Endothelial cell of umbilical vein (primary cell): ENCODE data around the gene EPHA10. TPM values are rescaled to one million over a fixed set of nuclear protein-coding genes. Genes with fewer than 3 reads are reported as not detected.

ENCODE experiments used
- BruUV-seq: library from RNA; stranded (reverse); fragments of 400-500 nt; replicated peaks from 2 replicates; lab custom pipeline; 2021; lab: Mats Ljungman, UMichigan
- CTCF ChIA-PET: fragments of 300-600, 350-600 bp; sonication (Branson Sonifier 250); formaldehyde crosslinking; loops from one replicate; lab custom pipeline; 2021; ENCODE audit warnings: antibody characterized with exemption, inconsistent platforms; lab: Charles Lee
- POLR2A ChIA-PET: fragments of 300-600, 350-600 bp; sonication (Branson Sonifier 250); formaldehyde crosslinking; loops from one replicate; lab custom pipeline; 2021; ENCODE audit warnings: antibody characterized with exemption, inconsistent platforms; lab: Charles Lee
- DNase-seq: peaks from one replicate; pipeline ENCODE4 v3.0.0-alpha.2; 2011; ENCODE audit warnings: low read depth, low spot score
- FAIRE-seq: peaks from 2 replicates; lab custom pipeline; 2011; peaks lifted over from hg19 to GRCh38; lab: Jason Lieb, UNC
- H2AFZ ChIP-seq: 2 replicates; pipeline ENCODE4 v1.6.0; 2012; ENCODE audit warnings: low read depth, low read length, control low read depth, inconsistent platforms
- H3K27ac ChIP-seq: 2 replicates; pipeline ENCODE4 v1.5.1; 2011; ENCODE audit warnings: low read depth, mild to moderate bottlenecking, control low read depth, low read length, moderate library complexity; ENCODE audit not compliant: insufficient read depth
- H3K27me3 ChIP-seq, 2 experiments: 2 replicates each; pipeline versions ENCODE4 v1.6.0 to v1.6.1; 2011; ENCODE audit warnings: low read length in 2 of 2, mixed read lengths in 1 of 2; ENCODE audit not compliant: control insufficient read depth in 2 of 2, insufficient read depth in 2 of 2
- H3K36me3 ChIP-seq, 2 experiments: 2 replicates in 1 of 2; 3 replicates in 1 of 2; pipeline ENCODE4 v1.5.1; 2011; ENCODE audit warnings: low read length in 2 of 2, mild to moderate bottlenecking in 1 of 2, moderate library complexity in 1 of 2; ENCODE audit not compliant: control insufficient read depth in 2 of 2, insufficient read depth in 2 of 2; ENCODE audit errors: extremely low read depth in 1 of 2
- H3K4me1 ChIP-seq: 3 replicates; pipeline ENCODE4 v1.5.1; 2011; ENCODE audit warnings: mild to moderate bottlenecking, low read length; ENCODE audit not compliant: control insufficient read depth, insufficient read depth; ENCODE audit errors: extremely low read depth
- H3K4me2 ChIP-seq: 2 replicates; pipeline ENCODE4 v1.6.1; 2011; ENCODE audit warnings: low read length, control low read depth, mixed read lengths; ENCODE audit not compliant: insufficient read depth
- H3K4me3 ChIP-seq, 3 experiments: fragments of 200-600 bp in 1 of 3; sonication (generic), shearing (Covaris generic) in 1 of 3; replicated peaks in 1 of 3; 2 replicates each; pipeline ENCODE4 v1.5.1; 2011 to 2016; ENCODE audit warnings: control low read depth in 3 of 3, low read length in 3 of 3, mild to moderate bottlenecking in 2 of 3, inconsistent platforms in 1 of 3, low read depth in 1 of 3, moderate library complexity in 1 of 3; ENCODE audit not compliant: insufficient read depth in 1 of 3
- H3K79me2 ChIP-seq: 2 replicates; pipeline ENCODE4 v1.6.0; 2012; ENCODE audit warnings: low read length, inconsistent platforms; ENCODE audit not compliant: control insufficient read depth, insufficient read depth
- H3K9ac ChIP-seq: replicated peaks from 2 replicates; pipeline ENCODE3; 2011; ENCODE audit warnings: low read length, control low read depth; ENCODE audit not compliant: insufficient read depth; ENCODE audit errors: extremely low read depth
- H3K9me1 ChIP-seq: replicated peaks from 3 replicates; pipeline ENCODE4 v1.6.0; 2011; ENCODE audit warnings: mild to moderate bottlenecking, low read length; ENCODE audit not compliant: control insufficient read depth, insufficient read depth; ENCODE audit errors: extremely low read depth
- H3K9me3 ChIP-seq: replicated peaks from 2 replicates; pipeline ENCODE4 v1.5.1; 2012; ENCODE audit warnings: low read length, inconsistent platforms; ENCODE audit not compliant: control insufficient read depth, insufficient read depth
- H4K20me1 ChIP-seq: replicated peaks from 2 replicates; pipeline ENCODE3; 2011; ENCODE audit warnings: mild to moderate bottlenecking, low read length; ENCODE audit not compliant: control insufficient read depth, insufficient read depth; ENCODE audit errors: extremely low read depth
- CTCF ChIP-seq, 2 donors: IDR thresholded peaks; 1 replicate in 1 of 2; 2 replicates in 1 of 2; pipeline ENCODE4 v1.5.1; 2011; ENCODE audit warnings: low read length in 2 of 2, mild to moderate bottlenecking in 2 of 2, moderate library complexity in 2 of 2, control low read depth in 1 of 2, inconsistent platforms in 1 of 2, low read depth in 1 of 2; ENCODE audit not compliant: insufficient read depth in 1 of 2; ENCODE audit errors: extremely low read depth in 1 of 2
- EZH2 ChIP-seq: IDR thresholded peaks from 2 replicates; pipeline ENCODE4 v1.6.1; 2012; ENCODE audit warnings: borderline replicate concordance, low read depth, mild to moderate bottlenecking, moderate library complexity, low read length, inconsistent platforms; ENCODE audit not compliant: severe bottlenecking
- FOS ChIP-seq: IDR thresholded peaks from 2 replicates; pipeline ENCODE4 v1.6.1; 2011; ENCODE audit warnings: mild to moderate bottlenecking, low read length, moderate library complexity, borderline replicate concordance; ENCODE audit not compliant: insufficient read depth
- GATA2 ChIP-seq: IDR thresholded peaks from 2 replicates; pipeline ENCODE4 v1.7.0; 2011; ENCODE audit warnings: low read depth, mild to moderate bottlenecking, moderate library complexity, mixed read lengths, low read length; ENCODE audit not compliant: insufficient read length, insufficient read depth
- JUN ChIP-seq: IDR thresholded peaks from 2 replicates; pipeline ENCODE4 v1.6.1; 2011; ENCODE audit warnings: borderline replicate concordance, low read depth; ENCODE audit not compliant: insufficient read length, insufficient read depth
- MAX ChIP-seq: IDR thresholded peaks from 2 replicates; pipeline ENCODE4 v1.6.1; 2011; ENCODE audit not compliant: insufficient read depth, insufficient read length
- MYC ChIP-seq: IDR thresholded peaks from one replicate; pipeline ENCODE4 v1.6.1; 2011; ENCODE audit warnings: mild to moderate bottlenecking, low read depth, low read length
- POLR2A ChIP-seq: IDR thresholded peaks from 2 replicates; pipeline ENCODE4 v1.6.1; 2012; ENCODE audit warnings: low read depth, mild to moderate bottlenecking, control low read depth, low read length
- POLR2AphosphoS5 ChIP-seq: IDR thresholded peaks from 2 replicates; pipeline ENCODE4 v1.6.1; 2012; ENCODE audit warnings: low read depth, mild to moderate bottlenecking, control low read depth, low read length, moderate library complexity; ENCODE audit not compliant: insufficient read depth
- dilution Hi-C: fragments of 300-500 bp; cut with MboI; formaldehyde crosslinking; loops from one replicate; pipeline ENCODE4 v1.15.0; 2019; ENCODE audit warnings: low sequenced_read_pairs; ENCODE audit not compliant: extremely low pct_ligation_motif_present
- intact Hi-C: fragments of 100-400 bp; cut with micrococcal nuclease; formaldehyde crosslinking; loops from one replicate; pipeline ENCODE4 v1.10.0; 2022
- polyA plus RNA-seq, 4 experiments: library from polyadenylated mRNA; depleted of rRNA in 3 of 4; stranded (reverse) in 3 of 4; unstranded in 1 of 4; fragments of >200 nt; gene quantifications; 2 replicates each; pipeline versions ENCODE4 v1.2.1 to v1.2.3, GENCODE V29; 2011 to 2012; ENCODE audit warnings: missing spikeins in 1 of 4
- total RNA-seq: library from RNA; stranded (reverse); gene quantifications from 2 replicates; pipeline ENCODE4 v1.2.3, GENCODE V29; 2021

The EPHA10 gene
- total and polyA plus RNA-seq, 2 donors (not counting 3 experiments of a cell fraction or from before 2014, with no cell fraction given): not detected

GRCh38 chr1:37691497-37692077 lies 73.3 kb downstream of the EPHA10 start:
- H3K79me2 ChIP-seq: peaks cover 56% of the 10 kb centered on the region
- H3K27ac ChIP-seq: no peak overlapping the region
- no peaks in the 10 kb centered on the region for H3K9me3 ChIP-seq
- dilution Hi-C loops: no loop called here
- H3K4me2 ChIP-seq: peak overlapping the region; percentile 79
- H3K9ac ChIP-seq: peak overlapping the region; percentile 32
- H3K9me1 ChIP-seq: no peaks in the 10 kb centered on the region
- peaks cover 29% of the 10 kb centered on the region for H3K4me1 ChIP-seq
- H3K36me3 ChIP-seq: peaks cover 0 to 8% of the 10 kb centered on the region in 2 experiments
- no peaks in the 10 kb centered on the region for H4K20me1 ChIP-seq
- intact Hi-C loops: loop anchor here (1.0 to 5.0 kb wide), 6 partner anchors 95 to 241 kb away; partner anchors contain the start of genes DNALI1 and YRDC
- no peak for TF ChIP-seq POLR2AphosphoS5
- no peak for TF ChIP-seq MAX
- no peak for TF ChIP-seq CTCF (IDR thresholded peaks at IDR 0.05; ENCODE audit: extremely low read depth in 1 of 2, insufficient read depth in 1 of 2, low read depth in 1 of 2, low read length in 2 of 2)
- TF ChIP-seq JUN: no peak
- no peak for TF ChIP-seq POLR2A
- TF ChIP-seq FOS: no peak
- TF ChIP-seq MYC: no peak
- TF ChIP-seq GATA2: no peak
- no peak for TF ChIP-seq EZH2
- FAIRE-seq (no peak), DNase-seq (peak; percentile 37)
- CTCF ChIA-PET: interaction anchor here (1.0 to 3.4 kb wide), 4 partner anchors 10 to 168 kb away, joined by 4 to 22 read pairs (median 6); partner anchors contain the start of genes DNALI1 and MTF1
- peak overlapping the region; percentile 54 to 62 (median 55) for H3K4me3 ChIP-seq
- peak overlapping the region; percentile 91 for H2AFZ ChIP-seq
- no TSS peak for BruUV-seq
- H3K27me3 ChIP-seq: no peaks in the 10 kb centered on the region
- POLR2A ChIA-PET: interaction anchor here (0.7 kb wide), 1 partner anchor 218 kb away, joined by 3 read pairs; no protein-coding TSS in a partner anchor
